ENCODE results near the gene ZNF576. TPM values are rescaled to one million over a fixed set of nuclear protein-coding genes. Genes with fewer than 3 reads are reported as not detected.

The ZNF576 gene
- total and polyA plus RNA-seq, 9 of the 15 experiments (the other 6 are each of a cell fraction or from before 2014, with no cell fraction given), result 6.8 to 18.2 (median 12.2) TPM

DNA sequence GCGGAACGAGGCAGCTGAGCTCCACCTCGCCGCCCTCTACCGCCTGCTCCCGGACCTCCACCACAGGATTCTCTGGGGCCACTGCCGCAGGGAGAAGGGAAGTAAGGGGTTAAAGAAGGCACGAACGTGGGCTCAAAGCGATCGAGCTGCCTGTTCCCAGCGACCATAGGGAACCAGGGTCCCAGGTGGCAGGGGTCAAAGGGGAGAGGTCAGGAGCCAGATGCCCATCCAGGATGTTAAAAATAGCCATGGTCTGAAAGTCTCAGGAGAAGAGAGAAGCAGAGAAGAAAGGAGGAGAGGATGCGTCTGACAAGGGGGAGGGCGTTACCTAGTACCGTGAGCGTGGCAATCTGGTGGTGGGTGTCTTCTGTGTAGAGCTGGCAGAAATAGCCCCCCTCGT lies 30.4 kb downstream of the ZNF576 start:
- CTCF ChIA-PET (ENCODE audit: low intra/inter-chr PET ratio), result no interaction called here
- H3K9me3 ChIP-seq (replicated peaks; ENCODE audit: control insufficient read depth, insufficient read depth, low read depth, low read length), result no peaks in the 10 kb centered on the region
- intact Hi-C loops (cut with micrococcal nuclease), result loop anchor here (10.0 kb wide), 2 partner anchors 72 to 182 kb away; no protein-coding TSS in a partner anchor
- H3K9me1 ChIP-seq (ENCODE audit: control insufficient read depth, insufficient read depth, low read length), result peaks cover 2% of the 10 kb centered on the region
- in situ Hi-C loops (cut with MboI), result no loop called here
- no peak overlapping the region; a peak in 1 of 4 replicates for H3K9ac ChIP-seq (ENCODE audit: insufficient read depth in 1 of 2, low read depth in 2 of 2, low read length in 2 of 2)
- ATAC-seq (no peak), DNase-seq (ENCODE audit: extremely low read depth in 1 of 4, low spot score in 3 of 4) (no peak), FAIRE-seq (no peak)
- H3K4me3 ChIP-seq, result no peak overlapping the region
- no TSS peak for BruUV-seq (replicated peaks)
- no peaks in the 10 kb centered on the region for H3K27me3 ChIP-seq (ENCODE audit: control insufficient read depth in 2 of 2, insufficient read depth in 2 of 2, low read length in 2 of 2)
- no peak for TF ChIP-seq GMEB1 (CRISPR knock-in tag; IDR thresholded peaks at IDR 0.05)
- TF ChIP-seq NR2C1 (IDR thresholded peaks at IDR 0.05), result peak; percentile 67
- TF ChIP-seq NR2C1 (tag; IDR thresholded peaks at IDR 0.05), result peak; percentile 51
- no peak for TF ChIP-seq SIRT6 (IDR thresholded peaks at IDR 0.05; ENCODE audit: low read depth, low read length)
- TF ChIP-seq ARID2 (IDR thresholded peaks at IDR 0.05), result no peak
- no peak for TF ChIP-seq NR2C2 (CRISPR knock-in tag; IDR thresholded peaks at IDR 0.05)
- TF ChIP-seq NR2C2 (tag; IDR thresholded peaks at IDR 0.05), result 0 out of 2 replicates have a peak, but pooled peaks have one; percentile 22
- 59% methylated on average over 12 of the region's 17 CpGs for WGBS (ENCODE audit: insufficient coverage, low coverage, missing lambda C conversion rate)
- no peaks in the 10 kb centered on the region for H4K20me1 ChIP-seq (replicated peaks; ENCODE audit: control insufficient read depth, insufficient read depth, low read length)
- no peak overlapping the region for H3K4me2 ChIP-seq (ENCODE audit: insufficient read depth, low read length)
- H3K79me2 ChIP-seq (ENCODE audit: control insufficient read depth, insufficient read depth, low read length), result no peaks in the 10 kb centered on the region
- H3K27ac ChIP-seq (ENCODE audit: extremely low read depth, low read depth, low read length), result no peak overlapping the region
- no peaks in the 10 kb centered on the region for H3K36me3 ChIP-seq (ENCODE audit: control insufficient read depth, insufficient read depth, low read length)
- POLR2A ChIA-PET, result interaction anchor here (0.6 to 1.2 kb wide), 2 partner anchors 93 to 1369 kb away, joined by 3 to 4 read pairs; no protein-coding TSS in a partner anchor
- H3K4me1 ChIP-seq (replicated peaks in 1 of 2; ENCODE audit: control insufficient read depth in 2 of 2, insufficient read depth in 2 of 2, low read length in 2 of 2), result peaks cover 28 to 45% of the 10 kb centered on the region in 2 experiments; a peak in 4 of 5 replicates
- 0 out of 2 replicates have a peak overlapping the region, but pooled peaks have one; percentile 28 for H2AFZ ChIP-seq (ENCODE audit: low read depth, low read length)
